Endothelial cell (in vitro differentiated cells): Measurements from ENCODE around the gene ALG14. TPM values are rescaled to one million over a fixed set of nuclear protein-coding genes. Genes with fewer than 3 reads are reported as not detected.

ENCODE experiments used
- DNase-seq: peaks from one replicate; pipeline ENCODE4 v3.0.0; 2021; ENCODE audit warnings: low spot score
- H3K27ac Mint-ChIP-seq: one replicate; pipeline ENCODE4 v1.8.0; 2021; ENCODE audit warnings: mixed read lengths, inconsistent platforms; ENCODE audit not compliant: unreplicated experiment
- H3K27me3 Mint-ChIP-seq: one replicate; pipeline ENCODE4 v1.8.0; 2021; ENCODE audit warnings: mild to moderate bottlenecking, moderate library complexity, mixed read lengths, inconsistent platforms; ENCODE audit not compliant: unreplicated experiment
- H3K36me3 Mint-ChIP-seq: one replicate; pipeline ENCODE4 v1.8.0; 2021; ENCODE audit warnings: mild to moderate bottlenecking, low read depth, mixed read lengths, inconsistent platforms; ENCODE audit not compliant: unreplicated experiment
- H3K4me1 Mint-ChIP-seq: one replicate; pipeline ENCODE4 v1.8.0; 2021; ENCODE audit warnings: mild to moderate bottlenecking, mixed read lengths, inconsistent platforms; ENCODE audit not compliant: unreplicated experiment
- H3K4me3 Mint-ChIP-seq: one replicate; pipeline ENCODE4 v1.8.0; 2021; ENCODE audit warnings: mild to moderate bottlenecking, mixed read lengths, inconsistent platforms; ENCODE audit not compliant: unreplicated experiment
- H3K9me3 Mint-ChIP-seq: one replicate; pipeline ENCODE4 v1.8.0; 2021; ENCODE audit warnings: mixed read lengths, inconsistent platforms; ENCODE audit not compliant: unreplicated experiment
- total RNA-seq: library from RNA; stranded (reverse); fragmentation: NEBNext Ultra II Directional; extraction: Animal tissue kit (Norgen Biotek cat#: 25700); gene quantifications from one replicate; pipeline ENCODE4 v1.2.1, GENCODE V29; 2021; ENCODE audit not compliant: unreplicated experiment
- TF ChIP-seq, protein P1 (sequence below): fragments of 200-600 bp; sonication (generic); IDR thresholded peaks from one replicate; pipeline ENCODE4 v1.5.0; 2021; ENCODE audit warnings: antibody characterized with exemption; ENCODE audit not compliant: unreplicated experiment

The ALG14 gene
- total RNA-seq, 1 donor from 2014 or later, result 2.2 TPM

DNA sequence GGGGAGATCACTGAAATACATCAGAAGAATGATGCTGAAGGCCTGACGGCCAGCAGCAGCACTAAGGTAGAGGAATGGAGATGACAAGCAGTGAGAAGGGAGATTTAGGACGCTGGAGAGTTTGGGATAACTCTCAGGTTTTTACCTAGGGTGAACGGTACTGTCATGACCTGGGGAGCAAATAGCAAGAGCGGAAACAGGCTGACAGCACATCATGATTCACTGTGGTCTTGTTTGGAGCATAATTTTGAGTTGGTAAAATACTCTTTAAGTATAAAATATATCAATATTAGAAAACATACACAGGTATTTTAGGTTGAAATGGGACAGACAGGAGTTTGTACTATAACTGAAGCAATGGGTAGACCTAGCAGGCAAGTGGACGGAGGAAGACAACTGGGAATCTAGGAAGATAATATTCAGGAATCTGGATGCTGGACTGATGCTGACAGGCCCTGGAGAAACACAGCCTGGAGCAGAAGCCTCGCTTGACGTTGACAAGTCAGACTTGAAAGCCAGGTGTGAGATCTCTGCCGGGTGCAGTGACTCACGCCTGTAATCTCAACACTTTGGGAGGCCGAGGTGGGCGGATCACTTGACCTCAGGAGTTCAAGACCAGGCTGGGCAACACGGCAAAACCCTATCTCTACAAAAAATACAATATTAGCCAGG lies 33.3 kb downstream of the ALG14 start:
- TF ChIP-seq, protein P1, sequence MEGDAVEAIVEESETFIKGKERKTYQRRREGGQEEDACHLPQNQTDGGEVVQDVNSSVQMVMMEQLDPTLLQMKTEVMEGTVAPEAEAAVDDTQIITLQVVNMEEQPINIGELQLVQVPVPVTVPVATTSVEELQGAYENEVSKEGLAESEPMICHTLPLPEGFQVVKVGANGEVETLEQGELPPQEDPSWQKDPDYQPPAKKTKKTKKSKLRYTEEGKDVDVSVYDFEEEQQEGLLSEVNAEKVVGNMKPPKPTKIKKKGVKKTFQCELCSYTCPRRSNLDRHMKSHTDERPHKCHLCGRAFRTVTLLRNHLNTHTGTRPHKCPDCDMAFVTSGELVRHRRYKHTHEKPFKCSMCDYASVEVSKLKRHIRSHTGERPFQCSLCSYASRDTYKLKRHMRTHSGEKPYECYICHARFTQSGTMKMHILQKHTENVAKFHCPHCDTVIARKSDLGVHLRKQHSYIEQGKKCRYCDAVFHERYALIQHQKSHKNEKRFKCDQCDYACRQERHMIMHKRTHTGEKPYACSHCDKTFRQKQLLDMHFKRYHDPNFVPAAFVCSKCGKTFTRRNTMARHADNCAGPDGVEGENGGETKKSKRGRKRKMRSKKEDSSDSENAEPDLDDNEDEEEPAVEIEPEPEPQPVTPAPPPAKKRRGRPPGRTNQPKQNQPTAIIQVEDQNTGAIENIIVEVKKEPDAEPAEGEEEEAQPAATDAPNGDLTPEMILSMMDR, result no peak
- Mint-ChIP-seq H3K9me3 (no peaks in the 10 kb centered on the region), H3K27ac (no peak overlapping the region)

DNA sequence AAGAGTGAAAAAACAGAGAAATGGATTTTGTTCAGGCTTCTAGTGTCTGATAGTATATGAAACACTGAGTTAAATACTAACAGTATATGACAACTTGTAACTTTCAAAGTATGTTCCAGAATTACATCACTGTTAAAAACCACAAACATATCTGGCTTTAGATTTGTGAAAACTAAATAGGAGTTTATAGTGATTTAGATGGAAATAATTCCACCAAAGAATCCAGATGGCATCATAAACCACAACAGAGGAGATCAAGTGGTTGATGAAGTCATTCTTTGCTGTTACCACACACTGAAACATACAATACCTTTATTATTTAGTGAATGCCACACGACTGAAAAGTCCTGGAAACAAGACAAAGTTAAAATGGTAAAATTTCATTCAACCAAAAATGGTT lies 37.2 kb downstream of the ALG14 start:
- Mint-ChIP-seq H3K27me3 (no peaks in the 10 kb centered on the region), H3K9me3 (no peaks in the 10 kb centered on the region), H3K36me3 (no peaks in the 10 kb centered on the region), H3K4me3 (no peak overlapping the region), H3K4me1 (no peaks in the 10 kb centered on the region), H3K27ac (no peak overlapping the region)
- no peak for DNase-seq
- TF ChIP-seq, protein P1, result no peak

More for the DNA sequence above, 33.3 kb downstream of the ALG14 start:
- Mint-ChIP-seq H3K27me3 (peaks cover 2% of the 10 kb centered on the region), H3K4me3 (no peak overlapping the region), H3K4me1 (peaks cover 6% of the 10 kb centered on the region), H3K36me3 (no peaks in the 10 kb centered on the region)
- DNase-seq, result no peak

DNA sequence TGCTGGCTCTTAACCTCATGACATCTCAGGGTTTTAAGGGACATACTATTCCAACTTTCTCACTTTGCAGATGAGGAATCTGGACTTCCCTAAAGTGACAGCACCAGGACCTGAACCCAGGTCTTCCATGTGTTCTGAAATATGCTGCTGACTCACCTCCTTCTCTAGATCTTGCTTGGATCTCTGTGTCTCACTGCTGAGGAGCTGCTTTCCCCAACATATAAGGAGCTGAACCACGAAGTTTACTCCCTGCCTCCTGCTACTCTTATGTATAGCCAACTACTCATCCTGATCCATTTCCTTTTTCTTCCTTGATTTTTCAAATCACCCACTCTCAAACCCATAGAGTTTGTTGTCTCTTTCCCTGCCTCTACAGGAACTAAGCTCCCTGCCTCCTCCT lies 38.2 kb downstream of the ALG14 start:
- H3K9me3 Mint-ChIP-seq, result no peaks in the 10 kb centered on the region
- H3K27ac Mint-ChIP-seq, result no peak overlapping the region
- H3K36me3 Mint-ChIP-seq, result no peaks in the 10 kb centered on the region
- DNase-seq, result no peak
- H3K4me3 Mint-ChIP-seq, result no peak overlapping the region
- no peaks in the 10 kb centered on the region for H3K27me3 Mint-ChIP-seq
- H3K4me1 Mint-ChIP-seq, result no peaks in the 10 kb centered on the region
- TF ChIP-seq, protein P1, result no peak

DNA sequence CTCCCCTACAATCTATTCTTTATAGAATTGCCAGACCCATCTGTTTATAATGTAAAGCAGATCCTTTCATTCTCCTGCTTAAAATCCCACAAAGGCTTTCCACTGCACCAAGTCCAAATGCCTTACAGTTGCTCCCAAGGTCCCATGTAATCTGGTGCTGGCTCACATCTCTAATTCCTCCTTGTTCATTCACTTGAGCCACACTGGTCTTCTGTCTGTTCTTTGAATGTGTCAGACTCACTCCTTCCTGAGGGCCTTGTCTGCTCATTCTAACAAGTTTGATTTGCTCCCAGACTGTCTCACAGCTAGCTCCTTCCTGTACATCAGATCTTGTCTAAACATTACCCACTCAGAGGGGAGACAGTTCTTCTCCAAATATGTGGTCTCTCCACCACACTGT lies 38.9 kb downstream of the ALG14 start:
- Mint-ChIP-seq H3K4me1 (no peaks in the 10 kb centered on the region), H3K4me3 (no peak overlapping the region), H3K27ac (no peak overlapping the region), H3K36me3 (no peaks in the 10 kb centered on the region), H3K9me3 (no peaks in the 10 kb centered on the region), H3K27me3 (no peaks in the 10 kb centered on the region)
- TF ChIP-seq, protein P1, result no peak
- no peak for DNase-seq

DNA sequence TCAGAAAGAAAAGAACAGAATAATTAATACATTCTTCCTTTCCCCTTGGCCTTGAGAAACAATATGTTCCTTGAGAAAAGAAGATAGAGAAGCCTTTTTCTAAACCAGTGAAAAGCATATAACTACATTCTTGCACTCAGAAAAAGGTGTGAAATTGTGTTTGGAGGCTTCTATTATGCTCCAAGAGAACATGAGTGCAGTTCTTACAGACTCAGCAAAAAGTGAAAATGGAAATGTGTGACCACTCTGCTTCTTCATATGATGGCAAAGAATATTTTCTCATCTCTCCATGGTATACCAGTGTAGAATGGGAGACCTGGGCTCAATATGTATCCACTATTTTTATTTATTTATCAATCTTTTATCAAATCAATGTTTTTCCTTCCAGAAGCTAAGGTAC lies 43.2 kb downstream of the ALG14 start:
- DNase-seq, result no peak
- Mint-ChIP-seq H3K27ac (no peak overlapping the region), H3K27me3 (no peaks in the 10 kb centered on the region), H3K4me1 (no peaks in the 10 kb centered on the region), H3K4me3 (no peak overlapping the region), H3K9me3 (no peaks in the 10 kb centered on the region), H3K36me3 (peaks cover 9% of the 10 kb centered on the region)
- TF ChIP-seq, protein P1, result no peak
